Suprapubic skin (tissue), 3 donors: ENCODE results near the gene CRBN.

ENCODE experiments used
- CTCF ChIP-seq, 2 donors: fragments of 200-600 bp in 1 of 2; fragments of 450-650 bp in 1 of 2; sonication (generic) in 1 of 2; IDR thresholded peaks; one replicate each; pipeline ENCODE4 v1.5.1; 2016 to 2019; ENCODE audit warnings: antibody characterized with exemption in 2 of 2, mild to moderate bottlenecking in 1 of 2, moderate library complexity in 1 of 2
- POLR2A ChIP-seq, 2 donors: fragments of 450-650 bp; IDR thresholded peaks; one replicate each; pipeline ENCODE4 v1.6.1; 2017; ENCODE audit warnings: antibody characterized with exemption in 2 of 2, mild to moderate bottlenecking in 2 of 2, moderate library complexity in 2 of 2

DNA sequence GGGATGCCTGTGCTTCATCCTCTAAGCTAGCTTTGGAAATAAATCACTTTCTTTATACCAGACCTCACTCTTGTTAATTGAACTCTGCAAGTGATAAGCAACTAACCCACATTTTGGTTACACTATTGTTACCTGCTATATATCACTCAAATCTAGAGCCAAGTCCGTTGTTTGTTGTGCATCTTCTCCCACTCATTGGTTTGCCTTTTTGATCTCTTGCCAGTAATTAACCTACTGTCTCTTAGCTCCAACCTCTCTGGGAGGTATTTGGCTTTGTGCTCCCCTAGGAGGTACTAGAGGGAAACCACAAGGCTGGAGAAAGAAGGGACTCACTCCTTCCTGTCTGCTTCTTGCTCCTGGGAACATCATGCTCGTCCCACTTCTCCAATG lies 12.8 kb upstream of the CRBN start:
- no peak for TF ChIP-seq CTCF (IDR thresholded peaks at IDR 0.05)
- TF ChIP-seq POLR2A (IDR thresholded peaks at IDR 0.05) = no peak
